IPS DF 4.7 (cell line): ENCODE data around the gene C5orf52.
"Not testable (repeated sequence)": the region's sequence is repeated elsewhere in the genome, so short reads cannot be mapped to it uniquely, and the experiment has no call there.

Experiments
- DNase-seq: peaks from one replicate; pipeline ENCODE4 v3.0.0-alpha.2; 2013; ENCODE audit warnings: low spot score; ENCODE audit errors: extremely low read depth

The C5orf52 gene

GRCh38 chr5:157677931-157678330, 6.6 kb downstream of the C5orf52 start:
- no peak for DNase-seq

GRCh38 chr5:157679801-157680200, 8.5 kb downstream of the C5orf52 start:
- DNase-seq: no peak

GRCh38 chr5:157680239-157680638, 8.9 kb downstream of the C5orf52 start:
- DNase-seq: no peak

GRCh38 chr5:157681048-157681447, 9.7 kb downstream of the C5orf52 start:
- no peak for DNase-seq

GRCh38 chr5:157682257-157682656, 10.9 kb downstream of the C5orf52 start:
- no peak for DNase-seq

GRCh38 chr5:157686276-157687197, 15.2 kb downstream of the C5orf52 start:
- DNase-seq: not testable (repeated sequence)

- no peak for DNase-seq
Observed at GRCh38 chr5:157687198-157687554, 15.8 kb downstream of the C5orf52 start.

- DNase-seq: no peak
Observed at GRCh38 chr5:157689942-157690689, 18.8 kb downstream of the C5orf52 start.

- DNase-seq: no peak
Observed at GRCh38 chr5:157690690-157691433, 19.5 kb downstream of the C5orf52 start.

- DNase-seq: not testable (repeated sequence)
Observed at GRCh38 chr5:157693816-157694215, 22.5 kb downstream of the C5orf52 start.

GRCh38 chr5:157696154-157696553, 24.8 kb downstream of the C5orf52 start:
- not testable (repeated sequence) for DNase-seq

- not testable (repeated sequence) for DNase-seq
Observed at GRCh38 chr5:157698674-157699073, 27.3 kb downstream of the C5orf52 start.

GRCh38 chr5:157703736-157704135, 32.4 kb downstream of the C5orf52 start:
- no peak for DNase-seq

GRCh38 chr5:157708866-157709265, 37.5 kb downstream of the C5orf52 start:
- DNase-seq: no peak

- no peak for DNase-seq
Observed at GRCh38 chr5:157709346-157709745, 38.0 kb downstream of the C5orf52 start.

- no peak for DNase-seq
Observed at GRCh38 chr5:157710431-157710830, 39.1 kb downstream of the C5orf52 start.

GRCh38 chr5:157710882-157711281, 39.5 kb downstream of the C5orf52 start:
- no peak for DNase-seq

- no peak for DNase-seq
Observed at GRCh38 chr5:157713830-157714595, 42.7 kb downstream of the C5orf52 start.

- no peak for DNase-seq
Observed at GRCh38 chr5:157714596-157714864, 43.2 kb downstream of the C5orf52 start.

GRCh38 chr5:157718519-157718918, 47.2 kb downstream of the C5orf52 start:
- DNase-seq: no peak

GRCh38 chr5:157719245-157719644, 47.9 kb downstream of the C5orf52 start:
- DNase-seq: no peak
